Thyroid gland (tissue), 4 donors: ENCODE data around the gene ATP7B. TPM values are rescaled to one million over a fixed set of nuclear protein-coding genes. Genes with fewer than 3 reads are reported as not detected.

ENCODE experiments used
- DNase-seq, 2 donors: peaks; one replicate each; pipeline ENCODE4 v3.0.0-alpha.2; 2019
- H3K27ac ChIP-seq, 3 donors: fragments of 200-600 bp; sonication (generic); 1 replicate in 2 of 3; 2 replicates in 1 of 3; pipeline ENCODE4 v1.5.1; 2016 to 2019; ENCODE audit warnings: mild to moderate bottlenecking in 1 of 3, moderate library complexity in 1 of 3
- H3K27me3 ChIP-seq: fragments of 200-600 bp; sonication (generic); one replicate; pipeline ENCODE4 v1.5.1; 2019
- H3K36me3 ChIP-seq, 2 donors: fragments of 200-600 bp; sonication (generic); one replicate each; pipeline ENCODE4 v1.5.1; 2016 to 2019
- H3K4me1 ChIP-seq, 2 donors: fragments of 200-600 bp; sonication (generic); one replicate each; pipeline ENCODE4 v1.5.1; 2017 to 2019
- H3K4me3 ChIP-seq, 3 donors: fragments of 200-600 bp; sonication (generic); replicated peaks in 1 of 3; 1 replicate in 2 of 3; 2 replicates in 1 of 3; pipeline ENCODE4 v1.5.1; 2016; ENCODE audit warnings: mild to moderate bottlenecking in 1 of 3
- H3K9me3 ChIP-seq: fragments of 200-600 bp; sonication (generic); one replicate; pipeline ENCODE4 v1.5.1; 2017
- CTCF ChIP-seq, 6 experiments: fragments of 200-600 bp in 3 of 6; fragments of 450-650 bp in 3 of 6; sonication (generic) in 3 of 6; IDR thresholded peaks; one replicate each; pipeline ENCODE4 v1.5.1; 2016 to 2019; ENCODE audit warnings: antibody characterized with exemption in 6 of 6, mild to moderate bottlenecking in 2 of 6, inconsistent platforms in 1 of 6, moderate library complexity in 1 of 6
- POLR2A ChIP-seq, 2 donors: fragments of 450-650 bp; IDR thresholded peaks; one replicate each; pipeline ENCODE4 v1.6.1; 2017; ENCODE audit warnings: antibody characterized with exemption in 2 of 2, mild to moderate bottlenecking in 2 of 2, moderate library complexity in 1 of 2
- WGBS, 2 donors: methylation state at CpG; one replicate each; pipeline ENCODE4 v1.1.5; 2017; 5-methylcytosine and 5-hydroxymethylcytosine counted together
- intact Hi-C: fragments of 100-400 bp; cut with DNase I; formaldehyde crosslinking; loops from one replicate; pipeline ENCODE4 v1.15.1; 2023
- total RNA-seq, 4 donors: library from RNA; depleted of rRNA; stranded (reverse); fragments of >200 nt; gene quantifications; one replicate each; pipeline ENCODE4 v1.2.3, GENCODE V29; 2016

Gene ATP7B
- total RNA-seq, 4 donors from 2014 or later, result 3.8 to 10.1 (median 5.6) TPM

- no peak overlapping the region for H3K4me3 ChIP-seq
- H3K4me1 ChIP-seq, result no peaks in the 10 kb centered on the region
- H3K27me3 ChIP-seq, result no peaks in the 10 kb centered on the region
- WGBS, 2 donors, result 80 to 93% methylated on average over 9 of the region's 9 CpGs
- no peaks in the 10 kb centered on the region for H3K36me3 ChIP-seq
- no peak for TF ChIP-seq CTCF (IDR thresholded peaks at IDR 0.05)
- no peak for TF ChIP-seq POLR2A (IDR thresholded peaks at IDR 0.05)
- no peak for DNase-seq
- intact Hi-C loops, result no loop called here
- no peaks in the 10 kb centered on the region for H3K9me3 ChIP-seq
- no peak overlapping the region for H3K27ac ChIP-seq
Measured at GRCh38 chr13:51957377-51958216, 53.7 kb downstream of the ATP7B start.

- Histone ChIP-seq H3K4me3 (no peak overlapping the region), H3K27me3 (no peaks in the 10 kb centered on the region), H3K36me3 (no peaks in the 10 kb centered on the region), H3K9me3 (no peaks in the 10 kb centered on the region), H3K4me1 (no peaks in the 10 kb centered on the region), H3K27ac (no peak overlapping the region)
- intact Hi-C loops, result no loop called here
- no peak for TF ChIP-seq CTCF (IDR thresholded peaks at IDR 0.05)
- no peak for TF ChIP-seq POLR2A (IDR thresholded peaks at IDR 0.05)
- DNase-seq, result no peak
Measured at GRCh38 chr13:51956717-51957116, 54.5 kb downstream of the ATP7B start.

GRCh38 chr13:51955816-51956603 lies 55.2 kb downstream of the ATP7B start:
- Histone ChIP-seq H3K27me3 (no peaks in the 10 kb centered on the region), H3K36me3 (no peaks in the 10 kb centered on the region), H3K4me3 (no peak overlapping the region), H3K9me3 (no peaks in the 10 kb centered on the region), H3K27ac (no peak overlapping the region), H3K4me1 (no peaks in the 10 kb centered on the region)
- TF ChIP-seq POLR2A (IDR thresholded peaks at IDR 0.05) (no peak), CTCF (IDR thresholded peaks at IDR 0.05) (no peak)
- 86 to 92% methylated on average over 11 to 16 of the region's 16 CpGs for WGBS, 2 donors
- intact Hi-C loops, result no loop called here
- DNase-seq, result no peak

- WGBS, 2 donors, result 84 to 88% methylated on average over 15 of the region's 15 CpGs
- H3K4me3 ChIP-seq, result no peak overlapping the region
- DNase-seq, result no peak
- no peaks in the 10 kb centered on the region for H3K4me1 ChIP-seq
- TF ChIP-seq POLR2A (IDR thresholded peaks at IDR 0.05) (no peak), CTCF (IDR thresholded peaks at IDR 0.05) (no peak)
- H3K27me3 ChIP-seq, result no peaks in the 10 kb centered on the region
- H3K27ac ChIP-seq, result no peak overlapping the region
- intact Hi-C loops, result no loop called here
- H3K9me3 ChIP-seq, result no peaks in the 10 kb centered on the region
- no peaks in the 10 kb centered on the region for H3K36me3 ChIP-seq
Measured at GRCh38 chr13:51955281-51955771, 55.9 kb downstream of the ATP7B start.
